Inferior parietal cortex (tissue), 1 donor: ENCODE data around the gene TUBG1.
"Not testable (repeated sequence)": the region's sequence is repeated elsewhere in the genome, so short reads cannot be mapped to it uniquely, and the experiment has no call there.

Experiments
- DNase-seq: peaks from one replicate; pipeline ENCODE4 v3.0.0-alpha.2; 2016; ENCODE audit errors: extremely low spot score

Gene TUBG1

DNA sequence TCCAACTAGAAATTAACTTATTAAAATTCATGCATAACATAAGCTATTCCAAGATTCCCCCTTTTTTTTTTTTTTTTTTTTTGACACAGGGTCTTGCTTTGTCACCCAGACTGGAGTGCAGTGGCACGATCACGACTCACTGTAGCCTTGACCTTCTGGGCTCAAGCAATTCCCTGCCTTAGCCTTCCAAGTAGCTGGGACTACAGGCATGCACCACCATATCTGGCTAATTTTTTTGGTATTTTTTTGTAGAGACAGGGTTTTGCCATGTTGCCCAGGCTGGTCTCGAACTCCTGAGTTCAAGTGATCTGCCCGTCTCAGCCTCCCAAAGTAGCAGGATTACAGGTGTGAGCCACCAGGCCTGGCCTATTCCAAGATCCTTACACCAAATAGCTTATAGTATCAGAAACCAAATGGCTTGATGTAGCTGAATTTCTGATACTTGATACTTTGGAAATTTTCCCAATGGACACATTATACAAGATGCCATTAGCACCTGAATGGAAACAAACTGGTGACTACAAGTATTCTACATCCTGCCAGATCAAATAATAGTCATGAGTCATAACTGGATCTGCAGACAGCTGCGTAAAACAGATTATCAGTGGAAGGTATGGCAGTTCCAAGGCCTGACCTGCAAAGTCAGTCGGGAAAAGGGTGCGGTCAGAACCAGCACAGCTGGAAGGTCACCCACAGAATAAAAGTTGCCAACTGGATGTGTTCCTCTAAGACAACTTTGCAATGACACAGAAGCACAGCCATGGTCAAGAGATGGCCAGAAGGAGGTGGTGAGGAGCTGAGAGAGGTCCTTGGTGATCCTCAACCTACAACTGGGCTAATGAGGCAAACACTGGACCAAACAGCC, 14.5 kb downstream of the TUBG1 start:
- no peak for DNase-seq

DNA sequence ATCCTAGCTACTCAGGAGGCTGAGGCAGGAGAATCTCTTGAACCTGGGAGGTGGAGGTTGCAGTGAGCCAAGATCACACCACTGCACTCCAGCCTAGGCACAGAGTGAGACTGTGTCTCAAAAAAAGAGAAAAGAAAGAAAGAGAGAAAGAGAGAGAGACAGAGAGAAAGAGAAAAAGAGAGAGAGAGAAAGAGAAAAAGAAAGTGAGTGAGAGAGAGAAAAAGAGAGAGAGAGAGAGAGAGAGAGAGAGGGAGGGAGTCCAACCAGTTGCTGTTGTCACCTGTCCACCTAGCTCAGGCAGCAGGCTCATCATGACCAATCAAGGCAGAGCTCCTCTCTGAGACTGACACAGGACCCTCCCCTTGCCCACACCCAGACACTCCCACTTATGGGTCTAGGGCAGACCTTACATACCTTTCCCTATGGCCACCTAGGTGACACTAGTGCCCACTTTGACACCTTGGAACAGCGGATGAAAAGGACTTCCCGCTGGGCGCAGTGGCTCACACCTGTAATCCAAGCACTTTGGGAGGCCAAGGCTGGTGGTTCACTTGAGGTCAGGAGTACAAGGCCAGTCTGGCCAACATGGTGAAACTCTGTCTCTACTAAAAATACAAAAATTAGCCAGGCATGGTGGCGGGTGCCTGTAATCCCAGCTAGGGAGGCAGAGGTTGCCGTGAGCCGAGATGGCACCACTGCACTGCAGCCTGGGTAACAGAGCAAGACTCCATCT, 17.7 kb downstream of the TUBG1 start:
- not testable (repeated sequence) for DNase-seq

DNA sequence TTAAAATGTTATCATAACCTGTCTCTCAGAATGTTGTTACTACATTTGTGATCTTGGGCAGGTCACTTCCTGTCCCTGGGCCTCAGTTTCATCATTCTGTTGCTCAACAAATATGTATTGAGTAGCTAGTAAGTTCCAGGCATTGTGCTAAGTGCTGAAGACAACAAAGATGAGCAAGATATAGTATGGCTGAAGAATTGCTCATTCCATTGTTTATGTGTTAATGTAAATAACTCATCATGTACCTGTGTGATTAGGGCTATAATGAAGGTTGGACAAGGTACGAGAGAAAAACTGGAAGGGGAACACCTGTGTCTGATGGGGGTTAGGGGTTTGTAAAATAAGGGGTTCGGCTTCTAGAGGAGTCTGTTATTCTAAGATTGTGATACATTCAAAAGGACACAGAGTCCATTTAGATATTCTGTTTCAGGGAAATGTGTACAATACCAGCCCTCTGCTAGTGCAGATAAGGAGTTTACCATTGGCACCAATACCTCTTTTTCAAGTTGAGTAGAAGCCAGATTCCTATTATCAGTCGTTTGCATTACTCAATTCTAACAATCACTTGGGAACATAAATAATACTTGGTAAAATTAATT, 20.0 kb downstream of the TUBG1 start:
- DNase-seq, result no peak

DNA sequence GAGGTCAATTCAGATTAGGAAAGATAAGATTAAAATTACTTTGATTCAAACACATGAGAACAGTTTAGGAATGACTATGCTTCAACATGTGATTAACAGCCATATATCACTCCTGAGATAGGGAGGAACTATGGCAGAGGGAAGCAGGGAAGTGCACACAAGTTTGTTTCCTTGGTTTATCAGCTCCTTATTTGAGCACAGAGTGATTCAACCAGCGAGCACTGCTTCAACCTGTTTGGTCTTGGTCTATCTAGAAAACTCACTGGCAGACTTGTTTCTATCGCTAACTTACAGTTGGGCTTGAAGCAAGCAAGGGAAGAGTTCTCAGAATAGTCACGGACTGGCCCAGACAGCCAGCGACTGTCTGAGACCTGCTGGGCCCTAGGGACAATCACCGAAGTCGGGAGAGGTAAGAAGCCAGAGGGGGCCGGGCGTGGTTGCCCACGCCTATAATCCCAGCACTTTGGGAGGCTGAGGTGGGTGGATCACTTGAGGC, 23.5 kb downstream of the TUBG1 start:
- DNase-seq, result no peak

DNA sequence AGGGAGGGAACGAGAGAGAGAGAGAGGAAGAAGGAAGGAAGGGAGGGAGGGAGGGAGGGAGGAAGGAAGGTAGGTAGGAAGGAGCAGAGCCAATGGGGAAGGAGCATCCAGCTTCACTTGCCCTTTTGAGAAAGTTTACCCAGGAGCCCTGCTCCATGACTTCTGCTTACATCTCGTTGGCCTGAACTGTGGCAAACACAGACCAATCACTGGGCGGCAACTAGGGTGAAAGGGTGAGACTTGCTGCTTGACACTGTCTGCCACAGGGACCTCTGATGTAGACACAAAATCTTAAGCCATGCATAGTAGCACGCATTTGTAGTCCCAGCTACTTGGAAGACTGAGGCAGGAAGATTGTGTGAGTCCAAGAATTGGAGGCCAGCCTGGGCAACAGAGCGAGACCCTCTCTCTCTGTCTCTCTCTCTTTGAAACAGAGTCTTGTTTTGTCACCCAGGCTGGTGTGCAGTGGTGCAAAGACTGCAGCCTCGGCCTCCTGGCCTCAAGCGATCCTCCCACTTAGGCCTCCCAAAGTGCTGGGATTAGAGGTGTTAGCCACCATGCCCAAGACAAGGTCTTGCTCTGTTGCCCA, 30.1 kb downstream of the TUBG1 start:
- no peak for DNase-seq

DNA sequence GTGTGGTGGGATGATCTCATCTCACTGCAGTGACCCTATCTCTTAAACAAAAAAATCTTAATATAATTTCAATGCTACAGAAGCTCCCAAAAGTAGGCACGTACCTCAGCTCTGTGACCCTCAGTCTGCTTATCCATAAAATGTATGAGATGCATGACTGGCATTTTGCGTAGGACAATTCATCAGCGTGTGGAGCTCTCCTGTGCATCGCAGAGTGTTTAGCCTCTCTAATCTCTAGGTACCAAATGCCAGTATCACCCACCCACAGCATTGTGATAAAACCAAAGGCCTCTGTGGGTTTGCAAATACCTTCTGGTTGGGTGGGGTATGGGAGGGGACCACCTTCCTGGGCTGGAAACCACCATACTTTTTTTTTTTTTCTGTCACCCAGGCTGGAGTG, 30.6 kb downstream of the TUBG1 start:
- no peak for DNase-seq

- DNase-seq, result no peak
Observed at GRCh38 chr17:42642336-42642735, 32.9 kb downstream of the TUBG1 start.

DNA sequence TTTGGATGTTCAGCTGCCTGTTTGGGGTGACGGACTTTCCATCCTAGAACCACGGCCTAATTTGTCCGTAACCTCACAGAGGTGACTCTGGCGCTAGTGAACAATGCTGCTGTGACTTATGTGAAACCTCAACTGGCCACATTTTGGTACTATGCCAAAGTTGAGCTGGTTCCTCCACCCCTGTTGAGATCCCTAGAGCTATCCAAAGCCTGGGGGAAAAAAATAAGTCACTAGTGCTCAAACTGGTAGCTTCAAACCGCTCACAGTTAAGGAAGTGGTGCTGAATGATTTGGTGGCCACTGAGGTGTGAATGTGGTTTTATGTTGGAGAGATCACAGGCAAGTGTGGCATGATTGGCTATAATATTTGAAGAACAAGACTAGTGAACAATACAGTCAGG, 38.3 kb downstream of the TUBG1 start:
- no peak for DNase-seq

DNA sequence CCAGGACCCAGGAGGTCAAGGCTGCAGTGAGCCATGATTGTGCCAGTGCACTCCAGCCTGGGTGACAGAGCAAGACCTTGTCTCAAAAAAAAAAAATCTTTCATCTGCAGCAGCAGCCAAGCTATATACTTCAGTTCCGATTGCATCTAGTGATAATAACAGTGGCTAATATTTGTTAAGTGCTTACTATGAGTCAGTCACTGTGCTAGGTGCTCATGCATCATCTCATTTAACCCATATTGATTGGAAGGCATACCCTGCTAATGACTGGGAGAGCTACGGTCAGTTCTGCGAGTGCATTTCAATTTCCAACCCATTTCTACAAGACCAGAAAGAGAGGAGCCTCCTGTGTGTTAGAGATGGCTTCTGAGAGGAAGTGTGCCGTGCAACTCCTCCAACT, 41.9 kb downstream of the TUBG1 start:
- no peak for DNase-seq

DNA sequence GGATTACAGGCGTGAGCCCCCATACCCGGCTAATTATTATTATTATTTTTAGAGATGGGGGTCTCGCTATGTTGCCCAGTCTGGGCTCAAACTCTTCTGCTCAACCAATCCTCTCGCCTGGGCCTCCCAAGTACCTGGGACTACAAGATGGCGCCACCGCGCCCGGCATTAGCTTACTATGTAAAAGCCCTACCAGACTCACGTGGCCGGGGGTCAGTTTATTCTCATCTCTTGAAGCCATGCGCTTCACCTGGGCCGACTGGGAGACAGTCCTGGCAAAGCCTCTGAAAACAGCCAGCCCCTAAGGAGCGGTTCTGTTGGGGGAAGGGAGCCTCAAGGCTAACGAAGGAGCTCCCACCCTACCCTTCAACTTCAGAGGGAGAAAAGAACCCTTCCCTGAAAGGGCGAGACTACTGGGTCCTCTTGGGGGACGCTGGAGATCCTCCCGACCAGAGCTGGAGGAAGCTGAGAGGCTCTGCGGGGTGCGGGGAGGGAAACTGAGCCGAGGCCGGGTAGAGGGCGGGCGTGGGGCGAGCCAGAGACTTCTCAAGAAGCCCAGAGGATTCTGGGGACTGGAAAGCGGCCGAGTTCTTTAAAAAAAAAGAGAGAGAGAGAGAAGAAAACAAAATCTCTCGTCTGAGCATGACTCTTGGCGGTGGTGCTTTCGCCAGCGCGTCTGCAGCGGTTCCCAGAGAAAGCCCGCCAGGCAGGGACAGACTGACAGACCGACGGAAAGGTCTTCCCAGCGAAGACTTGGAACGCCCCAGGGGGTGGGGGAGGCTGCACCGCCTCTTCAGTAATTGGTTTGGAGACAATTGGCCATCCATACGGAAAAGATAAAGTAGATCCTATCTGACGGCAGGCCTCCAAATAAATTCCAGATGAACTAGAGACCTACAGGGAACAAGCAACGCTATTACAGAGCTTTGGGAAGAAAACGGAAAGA, 44.0 kb downstream of the TUBG1 start:
- DNase-seq, result peak; percentile 63

DNA sequence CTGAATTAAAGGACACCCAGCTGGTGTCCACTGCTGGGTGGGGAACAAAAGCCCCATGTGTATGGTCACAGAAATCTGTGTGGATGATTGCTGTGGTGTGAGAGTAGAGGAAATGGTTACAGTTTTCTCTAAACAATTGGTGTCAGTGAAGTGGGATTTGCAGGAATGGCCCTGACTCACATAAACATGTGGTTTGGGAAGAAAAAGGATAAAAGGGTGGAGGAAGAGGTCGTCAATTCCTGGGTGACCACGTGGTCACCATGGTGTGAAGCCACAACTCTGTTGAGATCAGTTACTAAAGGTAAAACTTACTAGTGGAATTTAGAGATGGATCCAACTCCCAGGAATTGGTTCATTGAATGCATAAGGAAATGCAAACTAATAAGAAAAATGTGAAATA, 46.0 kb downstream of the TUBG1 start:
- DNase-seq, result no peak

DNA sequence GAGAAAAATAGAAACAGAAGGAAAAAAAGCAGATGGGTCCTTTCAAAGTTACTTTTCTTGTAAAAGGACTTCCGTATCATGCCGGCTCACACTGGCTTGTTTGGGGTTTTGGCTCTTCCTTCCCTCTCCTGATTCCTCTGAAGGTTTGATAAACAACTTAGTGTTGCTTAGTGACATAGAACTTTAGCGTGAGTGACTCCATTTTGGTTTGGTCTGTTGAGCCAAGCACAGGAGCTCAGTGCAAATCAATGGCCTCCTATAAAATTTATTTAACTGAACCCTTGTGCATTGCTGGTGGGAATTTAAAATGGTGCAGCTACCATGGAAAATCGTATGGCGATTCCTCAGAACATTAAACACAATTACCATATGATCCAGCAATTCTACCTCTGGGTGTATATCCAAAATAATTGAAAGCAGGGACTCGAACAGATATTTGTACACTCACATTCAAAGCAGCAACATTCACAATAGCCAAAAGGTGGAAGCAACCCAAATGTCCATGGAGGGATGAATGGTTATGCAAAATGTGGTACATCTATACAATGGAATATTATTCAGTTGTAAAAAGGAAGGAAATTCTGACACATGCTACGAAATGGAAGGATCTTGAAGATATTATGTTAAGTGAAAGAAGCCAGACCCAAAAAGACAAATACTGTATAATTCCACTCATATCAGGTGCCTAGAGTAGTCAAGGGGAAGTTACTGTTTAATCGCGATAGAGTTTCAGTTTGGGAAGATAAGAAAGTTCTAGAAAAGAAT, 48.5 kb downstream of the TUBG1 start:
- DNase-seq, result no peak

GRCh38 chr17:42659079-42659931, 49.8 kb downstream of the TUBG1 start, which contains the start of gene TUBG2:
TSS of gene TUBG2 (plus strand) at chr17:42659284. CDS start at chr17:42659504, 220 bp downstream.
- peak; percentile 89 for DNase-seq

- not testable (repeated sequence) for DNase-seq
Observed at GRCh38 chr17:42659932-42660274, 50.4 kb downstream of the TUBG1 start.

GRCh38 chr17:42660692-42661345, 51.3 kb downstream of the TUBG1 start:
- DNase-seq, result no peak
